Memory B cell (primary cell): ENCODE results near the gene RERE.

Experiments
- ATAC-seq: fragments of 150-1000 bp; cut with Tn5 transposase; 2 replicates; pipeline ENCODE4 v1.10.0; 2021; ENCODE audit warnings: low read depth, mild to moderate bottlenecking, moderate library complexity
- DNase-seq, 2 donors: peaks; one replicate each; pipeline ENCODE4 v3.0.0; 2022; ENCODE audit warnings: low spot score in 2 of 2
- H3K27ac Mint-ChIP-seq: one replicate; pipeline ENCODE4 v1.8.0; 2022; ENCODE audit warnings: mild to moderate bottlenecking, moderate library complexity, mixed read lengths
- H3K27me3 Mint-ChIP-seq: one replicate; pipeline ENCODE4 v1.8.0; 2022; ENCODE audit warnings: mixed read lengths
- H3K36me3 Mint-ChIP-seq: one replicate; pipeline ENCODE4 v1.8.0; 2022; ENCODE audit warnings: mild to moderate bottlenecking, mixed read lengths
- H3K4me1 Mint-ChIP-seq: one replicate; pipeline ENCODE4 v1.8.0; 2022; ENCODE audit warnings: mixed read lengths
- H3K4me3 Mint-ChIP-seq: one replicate; pipeline ENCODE4 v1.8.0; 2022; ENCODE audit warnings: mild to moderate bottlenecking, moderate library complexity, mixed read lengths
- H3K9me3 Mint-ChIP-seq: one replicate; pipeline ENCODE4 v1.8.0; 2022; ENCODE audit warnings: mixed read lengths

RERE gene

GRCh38 chr1:8311068-8311718, 506.2 kb downstream of the RERE start:
- peaks cover 4% of the 10 kb centered on the region for H3K4me1 Mint-ChIP-seq

GRCh38 chr1:8307628-8308027, 509.8 kb downstream of the RERE start:
- no peak for ATAC-seq
- no peak overlapping the region for H3K27ac Mint-ChIP-seq

More at GRCh38 chr1:8311068-8311718, 506.2 kb downstream of the RERE start:
- ATAC-seq: no peak
- Mint-ChIP-seq H3K36me3 (no peaks in the 10 kb centered on the region), H3K27me3 (peaks cover 28% of the 10 kb centered on the region), H3K9me3 (no peaks in the 10 kb centered on the region), H3K4me3 (no peak overlapping the region), H3K27ac (no peak overlapping the region)
- DNase-seq: no peak

GRCh38 chr1:8303876-8304275, 513.6 kb downstream of the RERE start:
- H3K4me3 Mint-ChIP-seq: no peak overlapping the region
- DNase-seq (no peak), ATAC-seq (no peak)

More at GRCh38 chr1:8307628-8308027, 509.8 kb downstream of the RERE start:
- no peaks in the 10 kb centered on the region for H3K36me3 Mint-ChIP-seq
- no peak overlapping the region for H3K4me3 Mint-ChIP-seq
- DNase-seq: no peak
- H3K9me3 Mint-ChIP-seq: no peaks in the 10 kb centered on the region
- no peaks in the 10 kb centered on the region for H3K4me1 Mint-ChIP-seq
- H3K27me3 Mint-ChIP-seq: peaks cover 8% of the 10 kb centered on the region

GRCh38 chr1:8303141-8303540, 514.3 kb downstream of the RERE start:
- DNase-seq (no peak), ATAC-seq (no peak)
- no peaks in the 10 kb centered on the region for H3K36me3 Mint-ChIP-seq
- no peak overlapping the region for H3K27ac Mint-ChIP-seq
- H3K4me1 Mint-ChIP-seq: peaks cover 2% of the 10 kb centered on the region
- peaks cover 16% of the 10 kb centered on the region for H3K27me3 Mint-ChIP-seq
- no peak overlapping the region for H3K4me3 Mint-ChIP-seq
- no peaks in the 10 kb centered on the region for H3K9me3 Mint-ChIP-seq

More at GRCh38 chr1:8303876-8304275, 513.6 kb downstream of the RERE start:
- peaks cover 13% of the 10 kb centered on the region for H3K27me3 Mint-ChIP-seq
- no peak overlapping the region for H3K27ac Mint-ChIP-seq
- H3K36me3 Mint-ChIP-seq: no peaks in the 10 kb centered on the region
- H3K4me1 Mint-ChIP-seq: no peaks in the 10 kb centered on the region
- no peaks in the 10 kb centered on the region for H3K9me3 Mint-ChIP-seq
